Bronchial epithelial cell (primary cell): Measurements from ENCODE around the gene FNIP2. TPM values are rescaled to one million over a fixed set of nuclear protein-coding genes. Genes with fewer than 3 reads are reported as not detected.
A peak's percentile ranks its signal among the peaks of the same experiment; 100 is the strongest.
"Not testable (repeated sequence)": the region's sequence is repeated elsewhere in the genome, so short reads cannot be mapped to it uniquely, and the experiment has no call there.

ENCODE experiments used
- DNase-seq: peaks from one replicate; pipeline ENCODE4 v3.0.0-alpha.2; 2010; ENCODE audit warnings: low read depth
- FAIRE-seq: peaks from 2 replicates; lab custom pipeline; 2011; peaks lifted over from hg19 to GRCh38; lab: Jason Lieb, UNC
- H3K27me3 ChIP-seq: 2 replicates; pipeline ENCODE4 v1.5.1; 2011; ENCODE audit warnings: low read length; ENCODE audit not compliant: control insufficient read depth, insufficient read depth
- H3K36me3 ChIP-seq: 2 replicates; pipeline ENCODE4 v1.5.1; 2011; ENCODE audit warnings: low read length; ENCODE audit not compliant: control insufficient read depth, insufficient read depth
- H3K4me3 ChIP-seq: 2 replicates; pipeline ENCODE4 v1.5.1; 2011; ENCODE audit warnings: mild to moderate bottlenecking, low read depth, low read length, control low read depth
- total RNA-seq: library from RNA; depleted of rRNA; stranded (reverse); fragments of >200 nt; gene quantifications from 2 replicates; pipeline ENCODE4 v1.2.1, GENCODE V29; 2014
- TF ChIP-seq, protein P1 (sequence below): IDR thresholded peaks from 2 replicates; pipeline ENCODE4 v1.5.1; 2011; ENCODE audit warnings: mild to moderate bottlenecking, moderate library complexity, low read length, control low read depth, inconsistent platforms; ENCODE audit not compliant: insufficient read depth, severe bottlenecking

Gene FNIP2
- total RNA-seq, 1 donor from 2014 or later, result 16.6 TPM

DNA sequence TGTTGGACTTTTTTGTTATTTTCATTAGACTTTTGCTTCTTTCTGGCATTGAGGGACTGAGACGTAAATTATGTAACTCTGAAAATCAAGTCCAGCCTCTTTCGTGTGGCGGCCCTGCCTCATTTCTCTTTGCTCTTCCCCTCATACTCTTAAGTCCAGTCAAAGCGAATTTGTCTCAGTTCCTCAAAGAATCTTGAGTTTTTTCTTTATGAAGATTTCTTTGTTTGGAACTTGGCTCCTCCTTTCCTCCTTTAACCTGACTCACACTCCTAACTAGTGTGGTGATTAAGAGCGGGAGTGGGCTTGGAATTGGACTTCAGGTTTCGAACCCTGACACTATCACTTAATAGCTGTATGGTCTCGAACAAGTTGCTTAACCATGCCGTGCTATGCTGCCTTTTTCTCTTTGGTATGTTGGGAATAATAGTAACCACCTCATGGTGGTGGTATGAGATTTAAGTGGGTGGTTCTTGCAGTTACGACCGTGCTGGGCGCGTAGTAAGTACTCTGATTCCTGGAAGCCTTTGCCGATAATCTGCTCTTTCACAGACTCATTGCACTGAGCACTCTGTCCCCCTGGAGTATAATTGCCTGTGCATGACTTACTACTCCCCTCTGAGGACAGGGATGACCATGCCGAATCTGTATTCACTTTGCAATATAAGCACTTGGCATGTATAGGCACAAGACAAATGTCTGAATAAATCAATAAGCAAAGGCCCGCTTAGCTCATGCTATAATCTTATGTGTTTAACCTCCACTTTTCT, 19.1 kb downstream of the FNIP2 start:
- DNase-seq (no peak), FAIRE-seq (no peak)
- Histone ChIP-seq H3K4me3 (no peak overlapping the region), H3K27me3 (no peaks in the 10 kb centered on the region), H3K36me3 (no peaks in the 10 kb centered on the region)
- TF ChIP-seq, protein P1, sequence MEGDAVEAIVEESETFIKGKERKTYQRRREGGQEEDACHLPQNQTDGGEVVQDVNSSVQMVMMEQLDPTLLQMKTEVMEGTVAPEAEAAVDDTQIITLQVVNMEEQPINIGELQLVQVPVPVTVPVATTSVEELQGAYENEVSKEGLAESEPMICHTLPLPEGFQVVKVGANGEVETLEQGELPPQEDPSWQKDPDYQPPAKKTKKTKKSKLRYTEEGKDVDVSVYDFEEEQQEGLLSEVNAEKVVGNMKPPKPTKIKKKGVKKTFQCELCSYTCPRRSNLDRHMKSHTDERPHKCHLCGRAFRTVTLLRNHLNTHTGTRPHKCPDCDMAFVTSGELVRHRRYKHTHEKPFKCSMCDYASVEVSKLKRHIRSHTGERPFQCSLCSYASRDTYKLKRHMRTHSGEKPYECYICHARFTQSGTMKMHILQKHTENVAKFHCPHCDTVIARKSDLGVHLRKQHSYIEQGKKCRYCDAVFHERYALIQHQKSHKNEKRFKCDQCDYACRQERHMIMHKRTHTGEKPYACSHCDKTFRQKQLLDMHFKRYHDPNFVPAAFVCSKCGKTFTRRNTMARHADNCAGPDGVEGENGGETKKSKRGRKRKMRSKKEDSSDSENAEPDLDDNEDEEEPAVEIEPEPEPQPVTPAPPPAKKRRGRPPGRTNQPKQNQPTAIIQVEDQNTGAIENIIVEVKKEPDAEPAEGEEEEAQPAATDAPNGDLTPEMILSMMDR, result no peak

DNA sequence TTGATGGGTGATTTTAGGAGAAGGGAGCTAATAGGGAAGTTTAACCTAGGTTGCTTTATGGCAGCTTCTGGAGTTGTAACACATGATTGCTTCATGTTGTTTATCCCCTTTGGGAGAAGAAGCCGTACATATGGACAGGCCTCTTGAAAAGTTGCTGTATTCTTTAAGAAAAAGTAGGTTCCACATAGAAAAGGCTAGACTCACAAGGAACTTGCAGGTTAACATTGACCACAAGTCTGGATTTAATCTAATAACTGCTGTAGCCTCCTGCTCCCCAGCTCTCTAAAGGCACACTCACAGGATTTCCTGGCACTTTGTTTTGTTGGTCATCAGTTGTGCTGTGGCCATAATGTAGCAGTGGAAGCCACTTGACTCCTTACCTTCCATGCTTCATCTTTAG, 19.7 kb downstream of the FNIP2 start:
- no peak for FAIRE-seq
- Histone ChIP-seq H3K27me3 (no peaks in the 10 kb centered on the region), H3K4me3 (no peak overlapping the region), H3K36me3 (no peaks in the 10 kb centered on the region)
- no peak for DNase-seq
- TF ChIP-seq, protein P1, result no peak

DNA sequence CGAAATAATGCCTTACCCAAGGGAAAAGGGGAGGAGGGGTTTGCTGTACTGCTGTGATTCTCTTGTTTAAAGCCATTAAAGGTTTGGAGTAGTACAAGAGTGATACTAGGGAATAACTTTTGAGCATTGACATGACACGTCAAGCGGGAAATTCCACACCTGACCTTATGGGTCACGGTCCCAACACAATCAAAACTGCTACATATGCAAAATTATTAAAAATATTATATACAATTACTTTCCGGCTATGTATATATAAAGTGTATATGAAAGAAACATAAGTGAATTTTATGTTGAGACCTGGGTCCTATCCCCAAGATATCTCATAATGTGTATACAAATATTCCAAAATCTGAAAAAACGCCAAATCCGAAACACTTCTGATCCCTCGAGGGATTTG, 21.0 kb downstream of the FNIP2 start:
- no peaks in the 10 kb centered on the region for H3K27me3 ChIP-seq
- FAIRE-seq (no peak), DNase-seq (no peak)
- no peaks in the 10 kb centered on the region for H3K36me3 ChIP-seq
- TF ChIP-seq, protein P1, result no peak
- H3K4me3 ChIP-seq, result no peak overlapping the region

DNA sequence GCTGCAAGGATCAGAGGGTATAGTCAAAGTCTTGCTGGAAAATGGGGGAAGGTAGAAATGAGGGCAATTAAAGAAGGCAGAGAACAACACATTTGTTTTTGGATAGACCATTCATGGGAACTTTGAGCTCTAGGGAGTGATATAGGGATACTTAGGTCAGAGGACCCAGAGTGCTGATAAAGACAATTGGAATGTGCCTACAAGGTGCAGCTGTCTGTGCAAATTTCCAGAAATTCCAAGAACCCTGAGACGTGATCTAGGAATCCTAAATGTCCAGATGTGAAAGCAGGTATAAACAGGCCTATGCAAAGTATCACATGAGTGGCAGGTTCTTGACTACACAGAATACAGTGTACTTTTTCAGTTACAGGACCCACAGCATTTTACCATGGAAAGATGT, 24.2 kb downstream of the FNIP2 start:
- DNase-seq (peak; percentile 87), FAIRE-seq (no peak)
- Histone ChIP-seq H3K36me3 (no peaks in the 10 kb centered on the region), H3K4me3 (no peak overlapping the region), H3K27me3 (no peaks in the 10 kb centered on the region)
- TF ChIP-seq, protein P1, result no peak

DNA sequence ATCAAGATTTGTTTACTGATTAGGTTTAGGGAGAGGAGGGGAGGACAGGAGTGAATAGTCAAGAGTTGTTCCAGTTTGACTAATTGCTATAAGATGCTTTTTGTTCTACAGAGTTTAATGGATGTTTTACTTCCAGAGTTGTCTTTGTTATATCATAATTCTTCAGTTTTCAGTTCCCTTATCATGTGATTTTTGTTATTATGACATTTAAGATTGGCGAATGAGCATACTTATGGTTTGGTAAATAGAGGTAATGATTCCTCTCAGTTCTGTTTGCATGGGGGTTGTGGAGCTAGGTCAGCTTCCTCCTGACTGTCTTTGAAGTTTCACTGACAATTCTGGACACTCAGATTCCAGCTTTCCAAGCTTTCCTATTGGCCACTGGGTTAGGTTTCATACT, 24.6 kb downstream of the FNIP2 start:
- not testable (repeated sequence) for FAIRE-seq, H3K27me3 ChIP-seq, DNase-seq, H3K36me3 ChIP-seq, H3K4me3 ChIP-seq

DNA sequence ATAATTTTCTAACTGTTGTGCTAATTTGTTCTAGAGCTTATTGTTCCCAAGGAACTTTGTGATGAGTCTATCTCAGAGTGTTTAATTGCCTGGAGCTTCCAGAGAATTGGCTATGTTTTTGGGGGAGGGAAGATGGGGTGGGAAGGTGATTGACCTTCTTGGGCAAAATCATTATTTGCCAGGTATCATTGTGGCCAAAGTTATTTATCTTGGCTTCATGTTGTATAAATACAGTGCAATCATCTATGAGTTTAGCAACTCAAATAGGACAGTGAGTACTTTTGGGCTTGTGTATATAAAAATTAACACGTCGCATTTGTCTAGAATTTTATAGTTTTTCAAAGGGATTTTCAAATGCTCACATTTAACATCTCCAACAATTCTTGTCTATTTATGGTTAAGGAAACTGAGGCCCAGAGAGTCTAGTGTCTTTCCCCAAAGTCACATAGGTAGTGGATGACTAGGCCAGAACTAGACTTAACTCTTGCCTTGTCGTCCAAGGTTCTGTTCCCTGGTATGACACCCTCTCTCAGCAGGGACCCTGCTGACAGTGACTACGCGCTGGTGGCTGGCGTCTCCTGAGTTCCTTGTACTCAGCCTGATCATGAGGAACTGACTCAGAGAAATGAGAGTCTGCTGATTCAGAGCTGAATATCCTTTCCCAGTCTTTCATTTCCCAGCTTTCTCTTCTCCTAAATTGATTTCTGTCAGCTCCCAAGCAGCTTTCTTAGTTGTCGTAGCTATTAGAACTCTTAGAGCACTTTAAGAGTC, 27.7 kb downstream of the FNIP2 start:
- TF ChIP-seq, protein P1, result no peak
- peak; percentile 84 for DNase-seq
- no peak for FAIRE-seq
- Histone ChIP-seq H3K4me3 (no peak overlapping the region), H3K36me3 (no peaks in the 10 kb centered on the region), H3K27me3 (no peaks in the 10 kb centered on the region)
